GM18909 (cell line): ENCODE results near the gene COLQ.
"Not testable (repeated sequence)": the region's sequence is repeated elsewhere in the genome, so short reads cannot be mapped to it uniquely, and the experiment has no call there.

Experiments
- ATAC-seq: cut with Tn5 transposase; IDR thresholded peaks from one replicate; pipeline ENCODE4 v1.9.1; 2021; ENCODE audit warnings: mild to moderate bottlenecking; ENCODE audit not compliant: unreplicated experiment, poor library complexity

COLQ gene

DNA sequence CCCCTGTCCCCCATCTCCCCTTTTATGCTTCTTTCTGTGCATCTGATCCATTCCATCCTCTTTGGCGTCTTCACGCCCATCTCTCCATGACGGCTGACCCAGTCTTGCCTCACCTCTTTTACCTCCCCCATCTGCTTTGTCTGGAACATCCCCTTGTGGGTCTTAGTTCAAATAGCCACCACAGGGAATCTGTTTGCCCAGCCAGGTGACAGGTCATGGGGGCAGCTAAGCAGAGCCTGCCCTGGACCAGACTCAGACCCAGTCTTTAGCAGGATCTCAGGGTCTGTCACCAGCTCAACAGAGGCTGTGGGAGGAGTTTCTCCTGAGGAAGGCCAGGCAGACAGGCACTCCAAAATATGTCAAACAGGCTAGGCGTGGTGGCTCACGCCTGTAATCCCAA is 28.1 kb downstream of the COLQ start:
- no peak for ATAC-seq

DNA sequence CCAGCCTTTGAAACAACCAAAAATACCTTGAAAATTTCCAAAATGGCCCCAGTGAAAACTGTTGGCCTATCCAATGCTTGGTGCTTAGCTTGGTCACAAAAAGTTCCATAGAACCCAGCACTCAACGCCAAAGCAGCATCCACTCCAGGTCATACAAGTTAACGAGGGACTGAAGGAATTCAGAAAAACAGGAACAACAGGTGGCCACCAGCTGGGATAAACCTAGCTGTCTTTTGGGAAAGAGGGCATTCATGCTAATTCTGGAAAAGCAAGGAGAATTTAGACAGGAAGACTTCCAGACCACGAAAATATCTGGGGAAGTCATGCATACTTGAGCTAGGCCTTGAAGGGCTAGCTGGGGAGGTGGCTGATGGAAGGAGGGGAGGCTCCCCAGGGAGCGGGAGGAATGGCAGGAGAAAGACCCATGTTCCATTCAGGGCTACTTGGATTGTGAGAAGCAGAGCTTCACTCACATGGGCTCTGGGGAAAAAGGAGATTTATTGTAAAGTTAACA is 28.6 kb downstream of the COLQ start:
- ATAC-seq: no peak

DNA sequence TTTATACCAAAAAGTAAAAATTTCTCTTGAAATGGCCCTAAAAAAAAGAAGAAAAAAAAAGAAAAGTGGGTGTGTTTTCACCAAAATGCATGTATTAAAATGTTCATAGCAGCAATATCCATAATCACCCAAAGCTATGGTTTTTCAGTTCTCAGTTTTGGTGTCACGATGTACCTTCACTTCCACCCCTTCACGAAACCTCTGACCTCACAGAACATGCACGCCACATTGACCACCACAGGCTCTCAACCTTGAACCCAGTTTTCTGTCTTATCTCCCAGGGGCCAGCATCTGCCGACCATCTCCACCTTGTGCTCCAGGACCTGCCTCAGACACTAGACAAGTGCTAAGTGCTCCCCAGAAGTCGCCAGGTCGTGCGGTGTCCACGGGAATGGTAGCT is 30.4 kb downstream of the COLQ start:
- peak; percentile 45 for ATAC-seq

- no peak for ATAC-seq
These were observed 31.3 kb downstream of the COLQ start for GRCh38 chr3:15490158-15490557.

GRCh38 chr3:15488002-15488401 is 33.5 kb downstream of the COLQ start:
- ATAC-seq: no peak

DNA sequence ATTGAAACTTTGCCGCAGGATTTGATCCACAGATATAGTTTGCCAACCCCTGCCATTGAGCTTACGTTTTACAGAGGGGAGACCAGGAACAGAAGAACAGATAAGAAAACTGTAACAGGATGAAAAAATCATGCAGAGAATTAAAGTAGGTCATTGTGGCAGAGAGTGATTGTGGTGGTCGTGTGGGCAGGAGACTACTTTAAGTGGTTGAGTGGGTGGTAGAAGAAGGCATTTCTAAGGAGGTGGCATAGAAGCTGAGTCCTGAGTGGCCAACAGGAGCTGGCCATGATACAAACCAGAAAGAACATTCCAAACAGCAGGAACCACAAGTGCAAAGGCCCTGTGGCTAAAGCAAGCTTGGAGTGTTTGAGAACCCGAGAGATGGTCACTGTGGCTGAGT is 34.5 kb downstream of the COLQ start:
- ATAC-seq: no peak

DNA sequence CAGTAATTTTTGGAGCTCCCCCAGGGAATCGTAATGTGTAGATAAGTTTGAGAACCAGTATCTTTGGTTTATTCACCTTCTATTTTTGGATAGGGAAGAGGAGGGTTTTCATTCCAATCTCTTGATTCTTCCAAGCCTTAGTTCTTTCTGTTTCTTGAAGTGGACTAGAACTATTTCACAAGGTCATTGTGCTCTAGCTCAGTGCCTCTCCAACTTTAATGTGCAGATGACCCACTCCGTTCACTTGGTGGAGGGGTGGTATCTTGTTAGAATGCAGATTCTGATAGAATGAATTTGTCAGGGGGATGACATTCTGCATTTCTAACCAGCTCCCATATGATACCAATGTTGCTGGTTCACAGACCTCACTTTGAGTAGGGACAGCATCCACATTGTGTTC is 35.5 kb downstream of the COLQ start:
- ATAC-seq: no peak

- not testable (repeated sequence) for ATAC-seq
These were observed 37.0 kb downstream of the COLQ start for GRCh38 chr3:15484551-15484950.

DNA sequence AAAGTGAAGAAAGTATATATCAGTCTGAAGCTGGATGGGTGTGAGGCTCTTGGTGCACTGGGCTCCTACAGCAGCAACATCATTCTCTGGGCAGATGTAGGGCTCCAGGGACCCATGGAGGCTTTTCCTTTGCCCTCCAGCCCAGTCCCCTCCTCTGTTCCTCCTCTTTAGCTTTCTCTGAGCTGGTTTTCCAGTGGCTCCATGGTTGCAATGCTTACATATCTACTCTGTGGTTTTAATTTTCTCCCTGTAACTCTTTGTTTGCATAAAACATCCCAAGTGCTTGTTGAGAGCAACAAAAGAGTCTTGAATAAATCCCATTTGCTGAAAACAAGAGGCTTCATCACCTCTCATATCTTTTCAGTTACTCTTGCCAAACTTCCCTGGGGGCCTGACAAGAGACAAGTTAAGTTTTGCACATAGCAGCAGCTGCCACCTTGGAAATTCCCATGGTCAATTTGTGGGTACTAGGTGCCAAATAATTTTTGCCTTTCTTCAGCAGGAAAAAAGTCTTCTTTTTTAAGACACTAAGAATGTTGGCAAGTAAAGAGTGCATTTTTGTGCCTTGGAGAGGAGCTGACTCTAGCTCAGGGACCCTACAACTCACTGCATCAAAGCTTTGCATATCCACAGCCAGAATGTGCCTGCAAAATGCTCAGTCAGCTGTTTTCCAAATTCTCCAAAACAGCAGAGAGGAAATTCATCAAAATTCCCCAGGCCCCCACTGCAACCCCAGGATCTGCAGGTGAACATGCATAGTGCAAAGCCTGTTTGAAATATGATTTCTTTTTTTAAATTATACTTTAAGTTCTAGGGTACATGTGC is 41.9 kb downstream of the COLQ start:
- ATAC-seq: no peak

DNA sequence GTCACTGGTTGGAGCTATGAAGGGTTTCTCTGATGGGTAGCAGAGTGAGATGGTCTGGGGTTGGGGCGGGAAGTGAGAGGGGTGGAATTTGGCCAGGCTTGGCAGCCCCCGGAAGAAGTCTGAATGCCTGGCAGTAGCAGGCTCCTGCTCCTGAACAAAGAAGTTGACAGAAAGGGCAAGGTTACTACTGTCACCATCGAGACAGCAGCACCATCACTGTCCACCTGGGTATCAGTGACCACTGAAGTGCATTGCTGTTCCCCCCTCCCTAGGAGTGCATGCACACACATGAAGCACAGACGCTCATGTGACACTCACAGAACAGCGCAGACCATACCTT is 42.9 kb downstream of the COLQ start:
- ATAC-seq: no peak

DNA sequence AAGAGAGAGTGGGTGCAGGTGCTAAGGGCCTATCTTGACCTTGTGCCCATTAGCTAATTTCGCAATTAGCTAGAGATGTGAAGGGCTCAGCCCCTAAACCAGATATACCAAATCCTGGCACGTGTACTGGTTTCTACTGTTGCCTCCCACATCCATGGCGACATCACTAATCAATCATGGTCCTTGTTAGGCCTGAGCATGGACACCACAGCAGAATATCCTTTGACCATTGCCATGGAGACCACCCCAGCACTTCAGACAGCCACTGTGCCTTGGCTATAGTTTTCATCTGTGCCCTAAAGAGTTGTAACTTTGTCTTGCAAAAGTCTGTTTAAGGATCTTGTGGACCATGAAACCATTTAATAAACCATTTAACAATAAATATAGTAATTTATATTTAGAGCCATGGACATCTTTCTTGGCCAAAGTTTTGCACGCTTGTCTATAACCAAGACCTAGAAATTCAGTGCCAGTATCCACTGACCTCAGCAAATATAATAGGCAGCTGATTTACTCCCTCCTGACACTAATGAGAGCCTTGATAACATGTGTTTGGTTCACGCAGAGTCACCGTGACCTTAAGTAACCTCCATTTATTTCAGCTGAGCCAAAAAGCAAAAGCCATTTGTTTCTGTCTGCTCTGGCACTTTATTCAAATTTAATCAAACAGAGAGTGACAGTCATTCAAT is 43.4 kb downstream of the COLQ start:
- ATAC-seq: no peak

DNA sequence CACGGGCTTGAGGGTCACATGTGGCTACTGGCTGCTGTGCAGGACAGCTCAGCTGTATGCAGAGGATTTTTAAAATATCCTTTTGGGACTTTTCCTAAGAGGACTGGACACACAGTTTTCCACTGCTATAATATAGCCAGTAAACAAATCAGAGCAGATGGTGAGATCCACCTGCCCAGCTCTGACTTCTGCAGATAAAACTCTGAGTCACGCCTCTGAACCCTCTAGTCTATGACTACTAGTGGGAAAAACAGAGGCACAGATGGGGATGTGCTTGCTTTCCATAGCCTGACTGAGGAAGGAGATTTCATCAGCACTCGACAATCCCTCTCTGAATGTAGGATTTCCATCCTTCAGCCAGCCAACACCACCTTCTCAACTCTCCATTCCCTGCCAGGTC is 45.1 kb downstream of the COLQ start:
- ATAC-seq: no peak

GRCh38 chr3:15475161-15475560 is 46.3 kb downstream of the COLQ start:
- ATAC-seq: no peak

- no peak for ATAC-seq
These were observed 49.6 kb downstream of the COLQ start for GRCh38 chr3:15471861-15472260.

DNA sequence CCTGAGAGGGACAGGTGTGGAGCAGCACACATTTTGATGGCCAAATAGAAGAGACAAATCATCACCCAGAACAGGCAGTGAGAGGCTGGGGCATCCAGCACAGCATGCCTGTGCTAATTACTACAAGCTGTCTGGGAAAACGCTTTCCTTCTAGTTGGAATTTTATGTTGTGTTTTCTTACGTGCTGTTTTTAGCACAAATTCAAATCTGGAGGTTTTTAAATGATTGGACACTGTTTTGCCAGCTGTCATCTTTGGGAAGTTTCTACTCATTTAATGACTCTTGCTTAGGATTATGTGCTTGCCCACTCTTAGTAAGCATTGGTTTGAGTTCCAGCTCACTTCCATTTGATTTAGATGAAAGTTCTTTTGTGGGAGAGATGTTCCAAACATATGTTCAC is 50.7 kb downstream of the COLQ start:
- no peak for ATAC-seq

DNA sequence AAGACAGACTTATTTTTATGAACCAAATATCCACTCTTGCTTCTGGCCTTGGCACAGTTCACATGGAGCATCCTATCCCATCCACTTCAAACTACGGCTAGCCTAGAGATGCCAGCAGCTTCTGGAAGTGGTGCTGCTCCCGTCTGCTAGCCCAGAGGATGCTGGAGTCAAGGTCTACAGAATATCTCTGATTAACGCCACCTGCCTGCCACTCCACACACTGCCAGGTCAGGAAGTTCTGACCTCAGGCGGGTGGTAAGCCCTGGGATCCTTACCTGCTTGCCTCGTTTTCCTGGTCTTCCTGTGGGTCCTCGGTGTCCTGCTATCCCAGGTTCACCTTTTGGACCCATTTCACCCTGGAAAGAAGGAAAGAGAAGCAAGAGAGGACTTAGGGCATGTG is 51.2 kb downstream of the COLQ start:
- no peak for ATAC-seq

GRCh38 chr3:15467227-15468181 is 54.0 kb downstream of the COLQ start:
- no peak for ATAC-seq

DNA sequence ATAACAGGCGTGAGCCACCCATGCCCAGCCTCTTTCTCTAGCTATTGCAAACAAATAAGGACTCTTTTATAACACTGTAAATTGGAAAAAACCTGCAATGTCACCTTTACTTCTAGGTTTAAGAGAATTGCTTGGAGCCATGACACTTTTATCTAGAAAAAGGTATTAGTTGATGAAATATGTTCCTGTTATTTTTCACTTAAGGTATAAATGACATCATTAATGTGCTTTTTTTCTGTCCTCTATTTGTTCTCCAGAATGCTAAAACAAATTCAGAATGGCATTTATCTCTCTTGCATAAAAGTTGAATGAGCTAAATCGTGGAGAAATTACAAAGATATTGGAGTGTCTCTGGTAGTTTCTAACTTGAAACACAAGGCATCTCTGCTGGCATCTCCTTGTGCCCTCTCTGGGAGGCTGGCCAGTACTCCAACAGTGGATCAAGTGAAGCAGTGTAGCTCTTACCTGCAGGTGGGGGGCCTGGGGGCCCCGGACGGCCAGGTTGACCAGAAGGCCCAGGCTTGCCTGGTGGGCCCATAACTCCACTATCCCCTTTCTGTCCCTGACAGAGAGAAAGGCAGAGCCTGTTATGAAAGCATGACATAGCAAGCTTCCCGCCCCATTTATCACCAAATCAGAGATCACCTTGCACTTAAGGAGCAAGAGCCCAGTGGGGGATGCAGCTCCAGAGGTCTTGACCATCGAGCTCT is 55.5 kb downstream of the COLQ start:
- no peak for ATAC-seq

DNA sequence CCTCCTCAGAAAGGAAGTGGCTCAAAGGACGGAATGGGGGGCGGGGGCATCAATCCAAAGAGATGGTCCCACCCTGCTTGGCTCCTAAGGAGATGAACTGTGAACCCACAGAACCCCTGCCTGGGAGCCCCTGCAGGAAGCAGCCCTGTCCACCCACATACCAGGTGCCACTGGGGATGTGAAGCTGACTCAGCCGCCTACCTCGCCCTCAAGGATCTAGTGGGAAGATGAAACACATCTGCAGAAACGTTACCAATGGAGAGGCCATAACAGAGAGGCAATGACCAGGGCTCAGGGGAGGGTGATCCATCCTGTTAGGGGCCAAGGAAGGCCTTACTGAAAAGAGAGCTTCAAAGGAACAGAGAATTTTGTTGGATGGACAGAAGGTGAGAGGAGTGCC is 59.1 kb downstream of the COLQ start:
- ATAC-seq: no peak

DNA sequence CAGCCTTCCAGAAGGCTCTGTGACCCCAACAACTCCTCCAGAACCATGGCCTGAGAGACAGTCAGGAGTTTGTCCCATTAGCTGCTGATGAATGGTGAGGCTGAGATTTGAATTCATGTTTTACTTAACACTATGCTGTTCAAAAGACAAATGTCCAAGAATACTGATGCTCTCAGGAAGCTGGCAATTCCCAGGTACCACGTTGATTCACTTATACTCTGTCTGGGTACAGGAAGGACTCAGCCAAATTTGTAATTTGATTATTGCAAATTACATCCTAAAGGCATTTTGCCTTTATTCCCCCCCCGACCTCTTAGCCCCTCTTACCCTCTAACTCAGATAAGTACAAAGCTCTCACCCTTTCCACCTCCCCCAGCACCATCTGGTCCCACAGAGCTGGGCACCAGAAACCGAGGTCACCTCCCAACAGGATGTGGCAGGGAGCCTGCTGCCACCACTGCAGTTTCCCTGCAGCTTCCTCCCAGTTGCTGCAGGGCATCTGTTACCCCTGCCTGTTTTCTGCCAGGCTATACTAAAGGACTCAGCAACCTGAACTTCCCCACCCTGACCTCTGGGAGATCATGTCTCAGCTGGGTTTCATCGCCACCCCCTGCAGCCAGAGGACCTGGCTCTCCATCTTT is 60.5 kb downstream of the COLQ start:
- ATAC-seq: no peak
